ENCODE measurements around the gene NOL7.

The NOL7 gene

DNA sequence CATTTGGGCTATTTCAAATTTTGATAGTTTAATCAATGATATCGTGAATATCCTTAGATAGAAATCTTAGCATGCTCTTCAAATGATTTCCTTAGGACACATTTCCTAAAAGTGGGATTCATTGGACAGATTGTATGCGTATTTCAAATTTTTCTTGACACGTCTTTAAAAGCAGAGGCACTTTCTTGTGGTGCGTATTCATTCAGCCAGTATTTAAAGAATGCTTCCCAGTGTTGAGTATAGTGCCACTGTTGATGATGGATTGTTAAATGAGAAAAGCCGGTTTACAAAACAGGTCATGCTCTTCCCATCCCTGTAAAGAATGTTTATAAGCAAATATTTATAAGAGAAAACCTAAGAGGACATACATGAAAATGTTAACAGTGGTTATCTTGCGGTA is 15.1 kb upstream of the NOL7 start:
- DNase-seq, result no peak

DNA sequence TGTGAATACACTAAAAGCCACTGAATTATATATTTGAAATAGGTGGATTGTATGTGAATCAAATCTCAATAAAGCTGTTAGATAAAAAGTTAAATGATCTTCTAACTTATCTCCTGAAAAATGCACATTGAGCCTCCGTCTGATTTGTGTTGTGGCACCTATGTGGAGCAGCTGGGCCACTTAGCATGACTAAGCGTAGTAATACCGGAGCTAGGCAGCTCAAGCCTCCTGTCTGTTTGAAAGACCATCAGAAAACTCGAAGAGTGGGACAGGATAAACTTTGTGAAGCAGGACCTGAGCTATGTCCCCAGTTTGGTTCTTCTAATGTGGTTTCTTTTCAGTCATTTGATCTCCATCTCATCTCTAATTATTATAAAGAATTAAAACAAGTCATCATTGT is 11.0 kb upstream of the NOL7 start:
- DNase-seq, result no peak

DNA sequence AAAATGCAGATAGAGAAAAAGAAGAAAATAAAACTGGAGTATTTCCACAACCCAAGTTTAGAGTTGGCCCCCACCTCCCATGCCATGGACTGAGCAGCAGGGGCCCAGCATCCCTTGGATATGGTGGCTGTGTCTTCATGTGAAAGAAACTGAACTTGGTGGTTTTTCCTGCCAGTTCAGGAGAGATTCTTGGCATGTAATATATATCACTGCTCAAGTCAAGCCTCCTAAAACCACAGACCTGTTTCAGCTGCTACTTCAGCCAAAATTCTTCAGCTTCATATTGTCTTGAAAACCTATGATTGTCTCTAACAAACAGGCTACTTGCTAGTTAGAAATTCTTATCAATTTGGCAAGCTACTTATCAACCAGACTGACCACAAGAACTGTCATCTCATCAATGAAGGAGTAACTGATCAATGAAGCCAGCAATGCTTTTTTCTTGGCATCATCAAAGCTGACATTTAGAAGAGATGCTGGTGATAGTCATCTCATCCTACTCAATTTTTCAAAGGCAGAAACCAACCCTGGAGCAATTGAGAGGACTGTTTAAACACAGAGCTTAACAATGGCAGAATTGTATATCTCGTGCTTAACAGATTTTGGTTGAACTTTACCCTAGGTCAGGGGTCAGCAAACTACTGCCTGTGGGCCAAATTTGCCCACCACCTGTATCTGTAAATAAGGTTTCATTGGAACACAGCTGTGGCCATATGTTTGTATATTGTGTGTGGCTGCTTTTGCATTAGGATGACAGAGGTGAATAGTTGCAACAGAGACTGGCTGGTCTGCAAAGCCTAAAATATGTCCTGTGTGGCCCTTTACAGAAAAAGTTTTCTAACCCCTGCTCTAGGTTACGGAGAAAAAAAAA is 10.4 kb upstream of the NOL7 start:
- DNase-seq, result no peak

DNA sequence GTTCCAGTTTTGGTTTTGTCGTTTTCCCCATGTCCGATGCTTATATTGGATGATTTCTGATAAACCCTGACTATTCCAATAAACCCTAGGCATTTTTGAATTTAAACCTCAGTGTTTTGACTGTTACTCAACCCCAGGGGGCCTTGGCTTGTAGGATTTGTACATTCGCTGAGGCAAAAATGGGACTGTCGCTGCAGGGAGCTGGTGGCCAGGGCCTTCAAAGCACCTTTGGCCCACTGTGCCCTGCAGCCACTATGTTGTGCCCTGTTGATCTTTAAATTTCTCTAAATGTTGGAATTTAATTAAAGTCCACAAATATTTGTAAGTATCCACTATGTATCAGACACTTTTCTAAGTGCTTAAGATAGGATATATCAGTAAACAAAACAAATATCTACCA is 9.5 kb upstream of the NOL7 start:
- DNase-seq, result no peak

DNA sequence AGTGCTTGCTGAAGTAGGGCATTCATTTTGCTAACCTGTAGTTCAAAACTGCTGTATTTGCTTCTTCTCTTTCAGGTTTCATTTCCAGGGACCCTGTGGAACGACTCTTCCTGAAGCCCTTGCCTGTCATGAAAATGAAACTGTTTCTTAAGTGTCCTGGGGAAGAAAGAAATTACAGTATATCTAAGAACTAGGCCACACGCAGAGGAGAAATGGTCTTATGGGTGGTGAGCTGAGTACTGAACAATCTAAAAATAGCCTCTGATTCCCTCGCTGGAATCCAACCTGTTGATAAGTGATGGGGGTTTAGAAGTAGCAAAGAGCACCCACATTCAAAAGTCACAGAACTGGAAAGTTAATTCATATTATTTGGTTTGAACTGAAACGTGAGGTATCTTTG is 3.4 kb upstream of the NOL7 start:
- DNase-seq, result peak; percentile 31

DNA sequence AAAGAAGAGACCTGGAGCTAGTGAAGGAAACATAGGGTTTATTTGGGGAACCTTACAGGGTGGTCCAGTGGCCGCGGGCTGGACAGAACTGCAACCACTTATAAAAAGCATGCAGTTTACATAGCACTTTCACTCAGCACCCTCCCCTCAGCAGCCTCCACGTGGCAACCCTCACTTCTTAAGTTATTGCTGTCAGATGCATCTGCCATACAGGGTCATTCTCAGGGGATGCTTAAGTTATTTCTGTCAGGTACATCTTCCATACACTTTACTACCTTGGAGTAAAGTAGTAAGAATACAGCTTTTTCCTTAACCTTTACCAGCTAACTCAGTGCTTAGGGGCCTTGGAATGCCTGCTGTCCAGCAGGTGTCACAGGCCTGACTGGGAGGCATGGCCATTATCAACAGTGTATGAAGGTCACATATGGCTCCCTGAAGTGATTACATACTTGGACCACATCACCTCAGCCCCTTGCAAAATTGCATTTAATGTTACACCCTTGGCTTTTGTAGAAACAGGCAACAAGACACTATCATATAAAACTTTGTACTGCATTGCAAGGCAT is 2.0 kb upstream of the NOL7 start:
- no peak for DNase-seq

DNA sequence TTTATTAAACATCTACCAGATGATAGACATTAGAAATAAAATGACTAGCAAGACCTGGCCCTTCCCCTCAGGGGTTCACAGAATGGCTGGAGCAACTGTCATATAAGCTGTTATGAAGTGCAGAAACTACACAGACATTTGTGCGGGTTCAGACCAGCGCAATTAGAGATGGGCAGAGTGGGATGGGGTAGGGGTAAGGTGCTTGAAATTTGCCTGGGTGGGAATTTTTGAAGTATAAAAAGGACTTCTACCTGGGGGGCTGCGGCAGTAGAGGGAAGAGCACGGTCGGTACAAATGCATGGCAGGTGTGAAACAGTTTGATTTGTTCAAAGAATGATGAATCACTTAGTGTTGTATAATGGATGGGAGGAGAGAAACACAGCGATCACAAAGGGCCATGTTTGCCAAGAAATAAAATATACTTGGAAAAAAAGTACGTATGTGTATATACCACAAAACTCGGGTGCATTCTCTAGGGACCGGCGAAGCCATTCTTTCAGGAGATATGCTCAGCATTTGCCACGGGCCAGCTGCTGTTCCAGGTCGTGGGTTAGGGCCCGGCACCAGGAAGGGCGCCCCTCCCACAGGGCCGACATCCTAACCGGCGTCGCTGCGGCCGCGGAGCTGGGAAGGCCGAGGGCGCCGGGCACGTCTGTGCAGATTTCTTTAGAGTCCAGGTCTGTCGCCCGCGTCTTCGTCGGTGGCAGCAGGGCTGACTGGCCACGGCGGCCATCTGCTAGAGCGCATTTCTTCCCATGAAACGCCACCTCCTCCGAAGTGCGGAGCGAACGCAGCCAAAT is 809 bp upstream of the NOL7 start:
- peak; percentile 55 for DNase-seq

DNA sequence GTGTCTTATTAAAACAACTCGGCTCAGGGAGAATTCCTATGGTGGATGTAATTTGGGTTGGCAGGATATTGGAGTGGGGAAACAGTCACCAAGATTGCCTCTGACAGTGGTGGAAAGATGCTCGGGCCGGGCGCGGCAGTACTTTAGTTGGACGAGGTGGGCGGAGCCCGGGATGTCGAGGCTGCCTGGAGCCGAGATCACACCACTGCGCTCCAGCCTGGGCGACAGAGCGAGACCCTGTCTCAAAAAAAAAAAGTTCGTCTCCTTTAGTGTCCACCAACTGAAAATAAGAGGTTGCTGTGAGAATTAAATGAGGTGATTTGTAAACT is 621 bp downstream of the NOL7 start:
- DNase-seq, result peak; percentile 75

DNA sequence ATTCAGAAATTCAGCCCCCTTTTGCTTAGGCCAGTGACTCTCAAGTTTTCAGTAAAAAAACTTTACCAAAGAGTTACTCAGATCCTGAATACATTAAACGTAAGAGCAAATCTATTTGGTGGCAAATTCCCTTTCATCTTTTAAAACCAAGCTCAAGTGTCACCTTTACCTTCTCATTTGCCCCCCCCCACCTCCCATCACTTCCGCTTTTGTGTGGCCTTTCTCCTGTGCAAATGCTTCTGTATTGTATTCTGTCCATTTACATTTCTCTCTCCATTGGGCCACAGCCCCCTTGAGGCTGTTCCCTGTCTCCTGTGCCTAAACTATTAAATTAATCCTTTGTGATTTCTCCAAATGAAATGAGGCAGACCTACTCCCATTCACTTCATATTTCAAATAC is 1.9 kb downstream of the NOL7 start:
- DNase-seq, result no peak

DNA sequence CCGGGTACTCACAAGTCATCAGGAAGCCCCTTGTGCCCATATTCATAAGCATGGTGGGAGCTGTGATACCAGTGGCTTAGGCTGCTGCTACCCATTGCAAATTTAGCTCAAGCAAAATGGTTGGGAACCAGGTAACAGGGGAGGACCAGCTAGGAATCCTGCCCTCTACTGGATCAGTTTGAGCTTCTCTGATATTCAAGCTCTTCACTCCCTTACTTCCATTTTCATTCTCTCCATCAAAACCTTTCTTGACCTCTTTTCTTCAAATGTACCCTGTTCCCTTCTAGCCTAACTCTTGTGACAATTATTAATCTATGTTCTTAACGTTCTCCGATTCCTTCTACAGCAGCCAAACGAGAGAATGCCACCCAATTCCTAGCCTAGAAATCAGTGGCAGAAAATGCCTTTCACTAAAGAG is 9.7 kb downstream of the NOL7 start:
- peak; percentile 81 for DNase-seq

DNA sequence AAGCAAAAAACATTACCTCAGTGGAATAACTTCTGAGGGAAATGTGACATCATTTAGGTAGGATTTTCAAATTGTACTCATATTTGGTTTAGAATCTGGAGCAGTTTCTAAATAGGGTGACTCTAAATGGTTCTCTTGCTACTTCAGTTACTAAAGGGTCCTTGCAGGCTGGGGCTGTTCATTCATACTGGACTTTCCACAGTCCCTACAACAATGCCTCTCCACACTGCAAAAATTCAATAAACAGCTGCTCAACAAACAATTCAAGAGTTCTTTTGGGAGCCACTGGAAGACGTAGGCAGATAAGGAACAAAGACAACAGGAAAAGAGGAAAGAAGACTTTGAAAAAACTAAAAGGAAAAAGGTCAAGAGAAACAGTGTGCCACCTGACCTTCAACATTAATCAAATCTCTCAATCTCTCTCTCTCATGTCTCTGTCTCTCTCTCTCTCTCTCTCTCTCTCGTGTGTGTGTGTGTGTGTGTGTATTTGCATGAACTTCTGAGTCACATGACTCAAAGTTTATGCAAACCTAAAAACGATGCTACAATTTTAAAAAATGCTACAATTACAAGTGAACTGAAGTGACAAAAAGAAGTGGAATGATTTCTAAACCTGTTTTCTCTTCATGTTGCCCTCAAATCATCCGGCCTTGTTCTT is 14.5 kb downstream of the NOL7 start:
- no peak for DNase-seq

DNA sequence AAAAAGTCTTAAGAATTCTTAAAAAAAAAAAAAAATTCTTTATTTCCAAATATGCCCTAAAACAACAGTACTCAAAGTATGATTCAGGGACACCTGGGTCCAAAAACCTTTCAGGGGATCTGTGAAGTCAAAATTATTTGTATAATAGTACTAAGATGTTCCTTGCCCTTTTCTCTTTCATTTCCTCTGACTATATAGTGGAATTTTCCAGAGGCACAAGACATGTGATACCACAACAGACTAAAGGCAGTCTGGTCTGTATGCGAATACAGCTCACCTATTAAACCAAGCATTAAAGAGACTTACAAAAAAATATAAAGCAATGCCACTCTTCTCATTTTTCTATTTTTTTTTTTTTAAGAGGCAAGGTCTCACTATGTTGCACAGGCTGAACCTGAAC is 15.4 kb downstream of the NOL7 start:
- DNase-seq, result no peak

DNA sequence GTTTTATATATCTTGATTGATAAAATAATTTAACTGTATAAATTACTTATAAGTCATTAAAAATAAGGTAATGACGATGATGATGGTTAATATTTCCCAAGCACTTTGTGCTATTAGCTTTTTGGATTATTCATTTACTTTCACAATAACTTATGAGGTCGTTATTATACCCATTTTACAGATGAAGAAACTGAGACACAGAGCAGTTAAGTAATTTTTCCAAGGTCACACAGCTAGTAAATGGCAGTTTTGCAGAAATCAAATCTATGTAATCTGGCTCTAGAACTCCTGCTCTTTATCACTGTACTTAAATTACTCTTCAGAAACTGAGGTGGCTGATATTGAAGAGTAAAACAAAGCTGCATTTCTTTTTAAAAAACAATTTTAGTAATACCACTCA is 18.2 kb downstream of the NOL7 start:
- DNase-seq, result no peak

DNA sequence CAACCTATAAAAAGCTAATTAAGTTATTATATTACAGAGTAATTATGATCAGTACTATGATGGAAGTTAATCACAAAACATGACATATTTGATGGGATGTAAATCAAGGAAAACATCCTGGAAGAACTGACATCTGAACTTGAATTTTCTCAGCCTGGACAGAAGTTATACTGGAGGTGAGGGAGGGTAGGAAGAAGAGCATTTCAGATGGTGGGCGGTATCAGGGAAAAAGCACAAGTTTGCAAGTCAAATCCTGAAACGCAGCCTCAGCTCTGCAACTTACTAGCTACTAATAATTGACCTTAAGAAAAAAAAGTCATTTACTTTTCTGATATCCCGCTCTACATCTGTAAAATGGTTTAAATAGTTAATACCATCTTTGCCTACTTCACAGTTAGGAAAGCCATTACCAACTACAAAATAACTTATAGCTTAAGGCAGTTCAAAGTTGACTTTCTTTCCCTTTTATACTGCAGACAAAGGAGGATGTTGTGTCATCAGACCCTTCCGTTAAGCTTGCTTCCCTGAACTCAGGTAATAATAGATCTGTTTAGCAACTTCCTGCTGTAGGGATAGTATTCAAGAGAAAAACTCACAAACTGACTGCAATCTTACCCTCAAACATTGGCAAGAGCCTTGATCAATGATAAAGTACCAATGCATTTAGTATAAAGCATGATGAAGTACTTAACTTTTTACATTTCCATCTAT is 21.0 kb downstream of the NOL7 start:
- no peak for DNase-seq

DNA sequence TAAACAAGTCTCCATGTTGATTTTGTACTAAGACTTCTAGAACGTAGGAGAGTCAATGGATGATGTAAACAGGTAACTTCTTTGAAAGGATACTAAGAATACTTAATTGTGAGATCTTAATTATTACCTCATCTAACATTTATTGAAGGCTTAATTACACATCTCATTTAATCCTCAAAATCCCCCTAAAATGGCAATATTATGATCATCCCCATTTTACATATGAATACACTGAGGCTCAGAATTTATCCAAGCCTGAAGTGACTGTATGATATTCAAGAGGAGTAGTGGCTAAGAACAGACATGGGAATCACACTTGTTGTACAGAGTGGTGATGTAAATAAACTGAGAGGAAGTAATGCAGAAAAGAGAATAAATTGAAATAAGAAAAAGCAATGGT is 22.9 kb downstream of the NOL7 start:
- no peak for DNase-seq

DNA sequence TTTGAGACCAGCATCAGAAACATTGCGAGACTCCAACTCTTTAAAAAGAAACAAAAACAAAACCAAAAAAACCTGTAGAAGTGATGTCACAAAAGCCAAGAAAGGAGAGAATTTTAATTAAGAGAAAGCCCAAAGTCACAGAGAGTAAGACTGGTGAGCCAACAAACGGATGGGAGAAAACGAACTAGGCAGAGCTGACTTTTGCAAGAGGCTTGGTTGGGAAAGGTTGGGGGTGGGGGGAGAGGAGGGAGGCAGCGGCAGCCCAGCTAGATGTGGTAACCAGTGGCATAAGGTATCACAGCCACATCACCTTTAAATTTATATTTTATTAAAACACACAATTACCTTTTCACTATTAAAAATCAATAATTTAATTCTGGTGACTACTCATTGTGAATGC is 23.5 kb downstream of the NOL7 start:
- no peak for DNase-seq

DNA sequence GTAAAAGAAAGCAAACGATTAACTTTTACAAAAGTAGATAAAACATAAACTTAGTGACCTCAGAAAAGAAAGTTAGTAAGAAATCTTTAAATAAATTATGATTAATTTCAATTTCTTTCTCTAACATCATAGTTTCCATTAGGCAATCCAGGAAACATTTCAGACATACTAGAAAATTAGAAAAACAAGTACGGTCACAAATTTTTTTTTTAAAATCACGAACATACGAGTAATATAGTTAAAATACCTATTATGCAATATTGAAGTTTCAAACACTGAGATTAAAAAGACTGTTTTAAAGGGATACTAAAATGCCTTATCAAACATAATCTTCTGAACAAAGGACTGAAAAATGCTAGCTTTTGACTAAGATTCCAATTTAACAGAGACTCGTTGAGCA is 26.2 kb downstream of the NOL7 start:
- DNase-seq, result no peak

DNA sequence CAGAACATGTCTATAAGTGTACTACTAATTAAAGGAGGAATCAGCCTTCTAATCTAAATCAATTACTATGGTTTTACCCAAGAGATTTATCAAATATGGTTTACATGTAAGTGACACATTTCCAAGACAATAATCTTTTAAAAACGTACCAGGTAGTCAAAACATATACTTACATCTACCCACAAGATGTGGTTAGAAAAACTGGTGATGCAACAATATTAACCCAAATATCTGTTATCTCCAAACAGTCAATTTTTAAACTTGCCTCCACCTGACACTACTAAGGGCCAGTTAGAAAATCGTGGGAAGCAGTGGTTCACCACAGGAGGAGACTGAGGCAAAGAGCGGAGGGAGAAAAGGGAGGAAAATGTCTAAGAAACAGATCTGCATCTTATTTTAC is 28.0 kb downstream of the NOL7 start:
- DNase-seq, result no peak

DNA sequence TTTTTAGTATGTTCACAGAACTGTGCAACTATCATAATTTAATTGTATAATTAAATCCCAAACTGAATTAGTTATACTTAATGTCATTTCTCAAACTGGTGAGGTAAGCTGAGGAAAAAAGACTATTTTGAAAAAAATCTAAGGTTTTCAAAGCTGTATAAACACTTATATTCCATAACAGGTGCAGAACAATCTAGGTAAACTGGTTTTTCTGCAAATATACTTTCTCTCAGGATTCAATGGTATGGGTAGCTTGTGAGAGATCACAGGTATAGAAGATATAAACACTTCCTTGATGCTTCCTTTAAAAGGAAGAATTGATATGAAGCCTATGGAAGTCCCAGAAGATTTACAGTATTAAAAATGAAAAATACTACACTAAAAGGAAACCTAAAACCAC is 33.7 kb downstream of the NOL7 start:
- no peak for DNase-seq

DNA sequence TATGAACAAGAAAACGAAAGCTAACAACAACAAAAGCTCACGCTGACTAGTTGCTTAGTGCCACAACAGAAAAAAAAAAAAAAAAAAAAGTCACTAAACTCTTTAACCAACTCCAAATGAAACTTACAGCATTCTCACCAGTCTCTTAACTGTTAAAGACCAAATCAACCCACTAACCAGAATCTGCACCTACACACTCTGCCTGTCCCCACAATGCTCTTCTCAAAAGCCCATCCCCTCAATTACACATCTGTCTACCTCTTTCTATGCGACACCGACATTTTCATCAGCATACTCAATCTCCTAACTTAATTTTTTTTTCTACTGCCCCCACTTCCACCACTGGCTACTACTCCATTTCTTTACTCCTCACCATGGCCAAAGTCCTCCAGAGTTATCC is 34.3 kb downstream of the NOL7 start:
- DNase-seq, result no peak

DNA sequence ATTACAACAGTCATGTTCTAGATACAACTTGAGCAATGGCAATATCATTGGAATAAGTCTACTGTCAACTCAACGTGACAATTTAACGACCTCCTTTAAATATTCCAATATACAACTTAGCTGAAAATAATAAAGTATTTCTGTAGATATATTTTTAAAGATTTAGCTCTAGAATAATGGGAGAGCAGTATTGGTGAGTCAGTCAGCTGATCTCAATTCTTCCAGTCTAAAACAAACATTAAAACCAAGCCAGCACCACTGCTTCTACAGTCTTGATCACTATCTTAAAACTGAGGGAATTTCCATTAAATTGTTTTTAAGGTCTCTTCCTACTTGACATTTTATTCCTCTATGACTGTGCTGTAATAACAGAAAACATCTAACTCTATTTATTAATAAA is 38.2 kb downstream of the NOL7 start:
- no peak for DNase-seq

DNA sequence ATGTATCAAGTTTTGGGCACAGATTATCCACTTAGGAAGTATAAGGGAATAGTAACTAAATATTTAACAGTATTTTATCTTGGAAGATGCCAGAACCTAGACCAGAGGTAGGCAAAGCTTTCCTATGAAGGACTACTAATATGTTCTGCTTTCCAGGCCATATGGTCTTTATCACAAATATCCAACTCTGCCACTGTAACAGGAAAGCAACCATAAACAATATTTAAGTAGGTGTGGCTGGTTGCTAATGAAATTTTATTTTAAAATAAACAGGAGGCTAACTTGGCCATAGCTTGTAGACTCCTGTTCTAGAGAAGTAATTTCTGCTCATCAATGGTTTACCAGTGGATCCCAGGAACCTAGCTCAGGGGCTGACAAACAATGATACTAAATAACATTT is 39.4 kb downstream of the NOL7 start:
- DNase-seq, result no peak

DNA sequence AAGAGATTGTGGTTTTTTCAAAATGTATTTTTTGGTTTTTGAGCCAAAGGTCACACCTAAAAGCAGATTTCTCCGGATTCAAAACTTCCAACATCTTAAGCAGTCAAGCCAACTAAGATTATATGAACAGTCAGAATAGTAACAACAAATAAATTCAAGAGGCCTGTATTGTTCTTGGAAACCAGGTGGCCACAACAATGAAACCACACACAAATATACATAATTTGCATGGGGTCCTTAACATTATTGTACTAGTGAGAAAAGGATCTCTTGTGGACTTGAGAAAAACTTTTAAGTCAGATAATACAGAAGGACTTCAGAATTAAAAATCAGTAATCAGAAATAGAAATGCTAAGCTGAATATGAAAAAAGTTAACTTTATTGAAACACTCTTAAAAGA is 40.6 kb downstream of the NOL7 start:
- DNase-seq, result no peak

Data from hematopoietic multipotent progenitor cell treated with erythropoietin and hydrocortisone succinate and interleukin-3 and kit ligand, for 6 days (in vitro differentiated cells).